GM18498 (cell line): ENCODE measurements around the gene PPP6C.
"Not testable (repeated sequence)": the region's sequence is repeated elsewhere in the genome, so short reads cannot be mapped to it uniquely, and the experiment has no call there.

ENCODE experiments used
- ATAC-seq: cut with Tn5 transposase; IDR thresholded peaks from one replicate; pipeline ENCODE4 v1.9.1; 2021; ENCODE audit warnings: mild to moderate bottlenecking, moderate library complexity; ENCODE audit not compliant: unreplicated experiment

Gene PPP6C

DNA sequence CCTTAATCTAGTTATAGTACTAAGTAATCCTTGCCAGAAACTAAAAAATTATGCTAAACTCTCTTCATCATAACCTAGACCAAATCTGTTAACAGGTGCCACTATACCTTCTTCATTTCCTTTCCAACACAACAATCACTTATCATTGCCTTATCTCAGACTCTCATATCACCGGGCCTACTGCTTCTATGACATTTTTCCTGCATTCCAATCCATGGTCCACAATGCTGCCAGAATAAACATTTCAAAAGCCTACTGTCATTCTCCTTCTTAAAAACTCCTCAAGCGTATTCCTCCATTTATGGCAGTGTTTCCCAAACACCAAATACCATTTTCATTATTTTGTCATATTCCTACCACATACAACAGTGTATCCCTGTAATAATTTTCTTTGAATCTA is 6.5 kb downstream of the PPP6C start:
- no peak for ATAC-seq

DNA sequence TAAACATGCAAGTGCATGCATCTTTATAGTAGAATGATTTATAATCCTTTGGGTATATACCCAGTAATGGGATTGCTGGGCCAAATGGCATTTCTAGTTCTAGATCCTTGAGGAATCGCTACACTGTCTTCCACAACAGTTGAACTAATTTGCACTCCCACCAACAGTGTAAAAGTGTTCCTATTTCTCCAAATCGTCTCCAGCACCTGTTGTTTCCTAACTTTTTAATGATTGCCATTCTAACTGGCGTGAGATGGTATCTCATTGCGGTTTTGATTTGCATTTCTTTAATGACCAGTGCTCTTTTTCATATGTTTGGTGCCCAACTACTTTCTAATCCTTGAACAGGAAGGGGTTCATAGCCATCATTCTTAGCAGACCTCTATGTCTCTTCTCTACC is 7.8 kb downstream of the PPP6C start:
- ATAC-seq: not testable (repeated sequence)

DNA sequence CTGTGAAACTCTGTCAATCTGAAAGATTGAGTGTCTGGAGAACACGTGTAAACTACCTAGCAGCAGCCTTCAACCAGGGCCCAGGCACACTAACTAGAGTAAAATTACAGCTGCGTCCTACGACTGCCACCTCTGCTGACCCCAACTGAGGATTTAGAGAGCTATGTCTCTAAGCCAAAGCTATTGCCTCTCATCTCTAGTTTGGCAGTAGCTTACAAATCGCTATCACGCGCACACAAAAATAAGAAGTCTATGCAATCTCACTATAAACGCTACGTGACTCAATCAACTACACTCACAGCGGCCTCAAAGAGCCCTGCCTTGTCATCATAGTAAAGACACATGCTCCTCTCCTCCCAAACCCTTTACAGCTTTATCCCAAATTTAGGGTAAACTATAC is 8.7 kb downstream of the PPP6C start:
- ATAC-seq: no peak

DNA sequence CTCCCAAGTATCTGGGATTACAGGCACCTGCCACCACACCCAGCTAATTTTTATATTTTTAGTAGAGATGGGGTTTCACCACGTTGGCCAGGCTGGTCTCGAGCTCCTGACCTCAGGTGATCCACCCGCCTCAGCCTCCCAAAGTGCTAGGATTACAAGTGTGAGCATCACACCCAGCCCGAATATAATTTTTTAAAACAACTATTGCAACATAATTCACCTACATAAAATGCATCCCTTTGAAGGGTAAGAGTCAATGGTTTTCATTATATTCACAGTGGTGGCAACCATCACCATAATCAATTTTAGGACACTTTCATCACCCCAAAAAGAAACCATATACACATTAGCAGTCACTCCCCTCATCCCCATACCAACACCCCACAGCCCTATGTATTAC is 9.8 kb downstream of the PPP6C start:
- ATAC-seq: not testable (repeated sequence)

DNA sequence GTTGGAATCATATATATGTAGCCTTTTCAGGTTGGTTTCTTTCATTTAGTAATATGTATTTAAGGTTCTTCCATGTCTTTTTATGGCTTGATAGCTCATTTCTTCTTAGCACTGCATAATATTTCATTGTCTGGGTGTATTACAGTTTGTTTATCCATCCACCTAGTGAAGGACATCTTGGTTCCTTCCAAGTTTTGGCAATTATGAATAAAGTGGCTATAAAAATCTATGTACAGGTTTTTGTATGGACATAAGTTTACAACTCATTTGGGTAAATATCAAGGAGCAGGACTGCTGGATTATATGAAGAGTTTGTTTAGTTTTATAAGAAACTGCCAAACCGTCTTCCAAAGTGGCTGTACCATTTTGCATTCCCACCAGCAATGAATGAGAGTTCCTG is 11.7 kb downstream of the PPP6C start:
- ATAC-seq: no peak

DNA sequence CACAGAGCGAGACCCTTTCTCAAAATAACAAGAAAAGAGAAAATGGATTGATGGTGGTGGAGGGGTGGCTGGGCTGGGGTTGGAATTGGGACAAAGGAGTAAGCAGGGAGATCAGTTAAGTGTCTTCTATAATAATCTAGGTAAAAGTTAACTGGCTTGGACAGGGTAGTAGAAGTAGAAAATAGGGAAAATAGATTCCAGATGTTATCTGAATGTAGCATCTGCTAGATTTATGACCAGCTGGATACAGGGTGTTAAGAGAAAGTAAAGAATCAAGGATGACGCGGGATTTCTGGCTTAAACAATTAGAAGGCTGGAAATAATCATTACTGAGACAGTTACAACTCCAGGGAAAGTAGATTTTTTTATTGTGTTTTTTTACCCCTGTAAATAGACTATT is 13.0 kb downstream of the PPP6C start:
- no peak for ATAC-seq

DNA sequence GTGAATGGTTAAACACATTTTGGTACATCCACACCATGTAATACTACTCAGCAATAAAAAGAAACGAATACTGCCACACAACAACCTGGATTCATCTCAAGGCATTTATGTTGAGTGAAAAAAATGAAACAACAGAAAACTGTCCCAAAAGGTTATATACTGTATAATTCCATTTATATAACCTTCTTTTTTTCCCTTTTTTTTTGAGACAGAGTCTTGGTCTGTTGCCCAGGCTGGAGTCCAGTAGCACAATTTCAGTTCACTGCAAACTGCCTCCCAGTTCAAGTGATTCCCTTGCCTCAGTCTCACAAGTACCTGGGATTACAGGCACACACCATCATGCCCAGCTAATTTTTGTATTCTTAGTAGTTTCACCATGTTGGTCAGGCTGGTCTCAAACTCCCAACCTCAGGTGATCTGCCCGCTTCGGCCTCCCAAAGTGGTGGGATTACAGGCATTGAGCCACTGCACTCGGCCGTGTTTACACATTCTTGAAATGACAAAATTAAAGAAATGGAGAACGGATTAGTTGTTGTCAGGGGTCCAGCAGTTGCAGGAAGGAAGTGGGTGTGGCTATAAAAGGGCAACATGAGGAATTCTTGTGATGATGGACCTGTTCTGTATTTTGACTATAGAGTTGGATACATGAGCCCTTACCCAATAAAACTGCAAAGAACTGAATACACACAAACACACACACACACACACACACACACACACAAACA is 17.4 kb downstream of the PPP6C start:
- no peak for ATAC-seq

DNA sequence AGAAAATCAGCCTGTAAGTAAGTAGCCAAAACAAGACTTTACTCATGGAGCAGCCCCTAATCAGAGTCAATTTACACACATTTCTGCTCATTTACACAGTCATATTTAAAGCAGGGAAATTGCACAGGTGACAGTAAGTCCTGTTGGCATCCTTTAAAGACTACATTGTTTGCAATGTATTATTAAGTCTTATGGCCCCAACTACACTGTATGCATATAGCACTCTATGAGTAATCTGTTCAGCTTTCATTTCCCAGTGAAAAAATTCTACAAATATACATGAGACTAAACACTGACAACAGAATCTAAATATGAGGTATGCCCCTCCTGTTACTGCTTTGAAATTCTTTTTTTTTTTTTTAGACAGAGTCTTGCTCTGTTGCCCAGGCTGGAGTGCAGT is 19.7 kb downstream of the PPP6C start:
- no peak for ATAC-seq

DNA sequence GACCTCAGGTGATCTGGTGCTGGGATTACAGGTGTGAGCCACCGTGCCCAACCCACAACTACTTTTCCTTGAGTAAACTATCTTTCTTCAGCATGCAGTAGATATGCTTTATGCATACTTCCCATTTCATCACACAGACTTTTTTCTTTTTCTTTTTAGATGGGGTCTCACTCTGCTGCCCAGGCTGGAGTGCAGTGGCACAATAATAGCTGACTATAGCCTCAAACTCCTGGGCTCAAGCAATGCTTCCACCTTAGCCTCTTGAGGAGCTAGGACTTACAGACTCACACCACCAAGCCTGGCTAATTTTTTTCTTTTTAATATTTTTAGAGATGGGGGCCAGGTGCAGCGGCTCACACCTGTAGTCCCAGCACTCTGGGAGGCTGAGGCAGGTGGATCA is 22.8 kb downstream of the PPP6C start:
- ATAC-seq: no peak

DNA sequence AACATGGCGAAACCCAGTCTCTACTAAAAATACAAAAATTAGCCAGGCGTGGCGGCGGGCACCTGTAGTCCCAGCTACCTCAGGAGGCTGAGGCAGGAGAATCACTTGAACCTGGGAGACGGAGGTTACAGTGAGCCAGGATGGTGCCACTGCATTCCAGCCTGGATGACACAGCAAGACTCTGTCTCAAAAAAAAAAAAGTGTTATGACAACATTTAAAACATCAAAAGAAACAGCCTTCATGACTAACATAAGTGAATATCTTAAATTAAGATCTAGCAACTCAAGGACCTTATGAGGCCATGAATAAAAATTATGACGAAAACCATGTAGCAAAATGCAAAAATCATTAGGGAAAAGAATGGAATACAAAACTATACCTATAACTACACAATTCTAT is 26.7 kb downstream of the PPP6C start:
- not testable (repeated sequence) for ATAC-seq

DNA sequence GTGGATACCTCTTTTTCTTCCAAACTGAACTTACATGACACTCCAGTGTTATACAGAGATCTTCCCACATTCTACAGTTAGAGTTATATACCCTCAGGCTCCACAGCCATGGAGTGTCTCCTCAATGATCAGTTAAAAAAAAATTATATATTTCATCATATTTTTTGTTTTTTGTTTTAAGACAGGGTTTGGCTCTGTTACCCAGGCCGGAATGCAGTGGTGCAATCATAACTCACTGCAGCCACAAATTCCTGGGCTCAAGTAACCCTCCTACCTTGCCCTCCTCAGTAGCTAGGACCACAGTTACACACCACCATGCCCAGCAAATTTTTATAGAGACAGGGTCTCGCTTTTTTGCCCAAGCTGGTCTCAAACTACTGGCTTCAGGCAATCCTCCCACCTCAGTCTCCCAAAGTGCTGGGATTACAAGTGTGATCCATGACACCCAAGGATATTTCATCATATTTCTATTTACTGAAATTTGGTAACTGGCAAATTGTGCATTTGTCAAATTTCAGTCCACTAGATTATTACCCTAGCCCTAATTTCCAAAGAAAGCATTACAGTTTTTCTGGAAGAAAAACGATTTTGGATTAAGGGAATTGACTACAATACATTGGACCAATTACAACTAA is 28.2 kb downstream of the PPP6C start:
- no peak for ATAC-seq

DNA sequence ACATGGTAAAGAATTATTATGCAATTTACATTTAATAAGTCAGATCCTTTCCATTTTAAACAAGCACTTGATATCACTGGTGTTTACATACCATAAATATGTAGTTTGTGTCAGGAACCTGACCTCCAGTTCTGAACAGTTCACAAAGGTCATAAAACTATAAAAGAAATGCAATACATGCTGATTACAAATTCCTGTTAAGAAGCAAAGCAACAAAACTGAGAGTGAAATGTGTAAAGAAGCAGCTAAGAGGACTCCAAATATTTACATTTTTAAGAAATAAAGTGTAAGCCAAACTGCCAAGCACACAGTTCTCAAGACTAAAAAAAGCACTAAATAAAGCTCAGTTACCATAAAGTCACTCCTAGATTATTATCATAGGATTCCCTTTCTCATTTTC is 28.9 kb downstream of the PPP6C start:
- ATAC-seq: no peak

DNA sequence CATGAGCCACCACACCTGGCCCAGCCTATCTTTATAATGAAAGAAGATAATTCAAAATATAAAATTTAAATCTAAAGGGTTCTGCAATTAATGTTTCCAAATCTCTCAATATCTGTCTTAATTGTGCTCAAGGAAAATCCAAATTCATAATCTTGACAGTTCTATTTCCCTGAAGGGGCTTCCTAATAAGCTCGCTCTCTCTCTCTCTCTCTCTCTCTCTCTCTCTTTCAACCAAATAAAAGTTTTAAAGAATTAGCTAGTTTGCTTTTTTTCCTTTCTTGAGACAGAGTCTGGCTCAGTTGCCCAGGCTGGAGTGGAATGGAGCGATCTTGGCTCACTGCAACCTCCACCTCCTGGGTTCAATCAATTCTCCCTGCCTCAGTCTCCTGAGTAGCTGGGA is 33.1 kb downstream of the PPP6C start:
- ATAC-seq: no peak

DNA sequence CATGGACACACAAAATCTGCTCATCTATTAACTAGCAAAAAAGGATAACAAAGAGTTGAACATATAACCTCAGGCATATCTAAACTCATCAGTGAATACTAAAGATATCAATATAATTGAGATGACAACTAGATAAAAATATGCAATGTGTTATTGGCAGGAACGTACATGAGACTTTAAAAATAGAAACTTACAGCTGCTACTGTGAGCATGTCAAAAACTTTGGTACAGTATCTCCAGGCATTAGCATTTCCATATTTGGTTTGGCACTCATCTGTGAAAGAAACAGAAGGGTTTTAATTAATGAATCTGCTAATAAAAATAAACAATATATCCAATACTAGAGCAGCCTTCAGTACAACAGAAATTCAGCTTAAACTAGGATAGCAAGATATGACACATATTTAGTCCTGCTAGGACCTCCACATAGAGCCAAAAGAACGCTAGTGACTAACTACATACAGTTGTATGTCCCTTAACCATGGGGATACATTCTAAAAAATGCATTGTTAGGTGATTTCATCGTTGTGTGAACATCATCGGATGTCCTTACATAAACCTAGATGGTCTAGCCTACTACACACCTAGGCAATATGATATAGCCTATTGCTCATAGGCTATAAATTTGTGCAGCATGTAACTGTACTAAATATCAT is 35.8 kb downstream of the PPP6C start:
- ATAC-seq: no peak

DNA sequence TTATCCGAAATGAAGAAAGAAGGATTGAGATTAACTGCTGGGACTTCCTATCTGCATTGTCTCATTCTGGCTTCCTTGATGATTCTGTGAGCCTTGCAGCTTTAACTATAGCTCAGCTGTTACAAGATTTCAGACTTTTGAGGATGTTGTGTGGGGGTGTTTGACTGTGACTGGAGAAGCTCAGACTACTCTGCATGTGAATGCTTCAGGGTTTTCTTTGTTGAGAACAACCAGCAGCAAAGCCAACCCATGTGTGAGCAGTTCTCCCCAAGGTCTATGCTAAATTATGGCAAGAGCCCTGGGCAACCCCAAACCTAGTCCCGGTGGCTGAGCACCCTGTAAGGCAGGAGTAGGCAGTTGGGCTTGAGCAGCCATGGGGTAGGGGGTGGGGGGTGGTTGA is 37.9 kb downstream of the PPP6C start:
- no peak for ATAC-seq

DNA sequence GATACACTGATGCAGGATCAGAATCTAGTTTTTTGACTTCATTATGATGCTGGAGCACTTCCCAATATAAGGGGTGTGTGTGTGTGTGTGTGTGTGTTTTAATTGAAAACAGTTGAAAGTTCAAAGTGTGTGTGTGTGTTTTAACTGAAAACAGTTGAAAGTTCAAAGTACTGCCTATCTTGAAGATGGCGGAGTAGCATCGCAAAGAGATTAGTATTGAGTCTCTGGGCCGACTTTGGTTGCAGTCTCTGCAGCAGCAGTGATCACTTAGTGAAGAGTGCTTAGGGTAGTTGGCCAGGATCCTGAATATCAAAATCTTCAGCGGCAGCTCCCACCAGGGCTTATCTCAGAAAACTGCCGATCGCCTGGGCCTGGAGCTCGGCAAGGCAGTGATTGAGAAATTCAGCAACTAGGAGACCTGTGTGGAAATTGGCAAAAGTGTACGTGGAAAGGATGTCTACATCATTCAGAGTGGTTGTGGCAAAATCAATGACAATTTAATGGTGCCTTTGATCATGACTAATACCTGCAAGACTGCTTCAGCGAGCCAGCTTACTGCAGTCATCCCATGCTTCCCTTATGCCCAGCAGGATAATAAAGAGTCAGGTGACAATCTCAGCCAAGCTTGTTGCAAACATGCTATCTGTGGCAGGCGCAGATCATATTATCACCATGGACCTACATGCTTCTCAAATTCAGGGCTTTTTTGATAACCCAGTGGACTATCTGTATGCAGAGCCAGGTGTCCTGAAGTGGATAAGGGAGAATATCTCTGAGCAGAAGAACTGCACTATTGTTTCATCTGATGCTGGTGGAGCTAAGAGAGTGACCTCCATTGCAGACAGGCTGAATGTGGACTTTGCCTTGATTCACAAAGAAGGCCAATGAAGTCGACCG is 39.0 kb downstream of the PPP6C start:
- no peak for ATAC-seq

DNA sequence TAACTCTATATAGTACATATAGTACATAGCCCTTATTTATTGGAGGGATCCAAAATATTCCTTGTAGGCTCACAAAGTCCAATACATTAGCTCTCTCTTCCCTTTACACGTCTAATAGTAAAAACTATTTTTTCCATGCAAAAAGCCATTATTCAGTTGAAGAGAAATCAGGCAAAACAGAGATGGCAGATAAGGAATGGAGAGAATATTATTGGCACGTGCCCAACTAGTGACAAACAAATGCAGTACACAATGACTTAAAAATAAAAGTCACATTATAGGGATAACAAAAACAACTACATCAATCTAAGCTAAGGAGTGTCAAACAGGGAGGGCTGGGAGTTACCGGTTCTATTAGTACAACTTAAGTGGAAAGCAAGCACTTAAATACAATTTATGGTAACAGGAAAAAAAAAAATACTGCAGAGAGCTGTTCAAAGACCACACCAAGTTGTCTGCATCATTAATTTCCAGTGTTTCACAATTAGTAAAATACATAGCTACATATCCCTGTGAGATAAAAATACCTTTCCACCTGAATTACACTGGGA is 42.1 kb downstream of the PPP6C start:
- ATAC-seq: no peak

DNA sequence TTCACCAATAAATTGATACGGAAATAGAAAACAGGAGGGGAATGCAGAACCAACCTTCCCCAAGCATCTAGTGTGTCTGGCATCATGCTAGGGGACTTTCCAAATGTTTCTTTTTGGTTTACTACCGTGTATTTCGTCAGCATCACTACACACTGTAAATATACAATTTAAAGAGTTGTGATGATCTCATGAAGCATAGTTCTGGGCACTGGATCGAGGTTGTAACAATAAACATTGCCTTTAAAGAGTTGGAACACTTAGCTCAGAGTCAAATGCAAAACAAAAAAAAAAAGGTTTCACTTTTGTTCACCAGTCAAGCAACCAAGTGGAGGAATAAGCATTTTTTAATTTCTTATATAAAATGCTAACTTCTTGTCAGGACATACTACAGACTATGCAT is 43.4 kb downstream of the PPP6C start:
- no peak for ATAC-seq

DNA sequence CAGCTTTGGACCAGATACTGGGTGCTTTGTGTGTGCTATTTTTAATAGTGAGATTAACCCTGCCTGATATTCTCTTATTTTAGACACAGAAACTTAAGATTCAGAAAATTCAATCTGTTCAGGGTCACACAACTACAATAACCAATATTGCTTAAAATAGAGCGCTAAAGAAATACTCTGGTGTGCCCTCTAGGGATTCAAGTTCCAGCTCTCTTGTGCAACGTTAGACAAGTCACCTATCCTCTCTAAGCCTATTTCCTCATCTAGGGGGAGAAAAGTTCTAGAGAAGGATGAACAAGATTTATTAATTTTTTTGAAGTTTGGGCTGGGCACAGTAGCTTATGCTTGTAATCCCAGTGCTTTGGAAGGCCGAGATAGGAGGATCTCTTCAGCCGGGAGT is 44.2 kb downstream of the PPP6C start:
- no peak for ATAC-seq

DNA sequence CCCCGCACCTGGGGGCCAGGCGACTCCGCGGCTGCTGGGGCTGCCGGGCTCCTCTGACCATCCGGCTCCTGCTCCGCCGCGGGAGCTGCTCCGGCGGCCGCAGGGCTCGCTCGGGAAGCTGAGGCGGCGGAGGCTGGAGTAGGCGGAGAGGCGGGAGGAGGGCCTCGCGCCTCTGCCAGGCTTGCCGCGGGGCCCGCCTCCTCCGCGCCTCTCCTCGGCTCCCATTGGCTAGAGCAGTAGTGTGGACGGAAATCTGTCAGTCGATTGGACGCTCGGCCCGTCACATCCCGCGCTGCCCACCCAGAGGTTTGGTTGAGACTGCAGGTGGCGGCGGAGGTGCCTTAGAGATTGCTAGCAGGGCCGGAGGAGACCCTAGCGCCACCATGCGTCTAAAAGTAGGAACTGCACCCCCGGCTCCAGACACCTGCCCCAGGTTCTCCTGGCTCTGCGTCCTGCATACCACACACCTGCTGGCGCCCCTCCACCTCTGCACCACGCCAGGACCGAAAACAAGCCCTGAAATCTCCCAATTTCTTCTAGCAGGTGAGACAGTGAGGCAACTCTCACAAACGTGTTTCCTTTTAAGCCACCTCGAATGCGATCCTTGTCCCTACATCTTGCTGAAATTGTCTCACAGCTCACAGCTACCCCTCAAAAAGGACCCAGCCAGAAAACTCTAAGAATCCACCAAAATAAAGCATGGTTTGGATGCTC is 46.1 kb downstream of the PPP6C start, which contains the start of gene SCAI:
Gene SCAI (minus strand): TSS at position 152 of the 714 bp plus-strand sequence. CDS start 91 bp downstream, at position 61.
- ATAC-seq: peak; percentile 98
